GM08714 (cell line): ENCODE results near the gene SUSD1.

Experiments
- H3K4me3 ChIP-seq: fragments of 200-500 bp; sonication (Bioruptor generic); 2 replicates; pipeline ENCODE4 v1.5.1; 2014; ENCODE audit warnings: mild to moderate bottlenecking, low read length, inconsistent platforms
- ZNF274 ChIP-seq: IDR thresholded peaks from 2 replicates; pipeline ENCODE4 v1.6.1; 2012; ENCODE audit warnings: mild to moderate bottlenecking, low read depth, low read length

The SUSD1 gene

DNA sequence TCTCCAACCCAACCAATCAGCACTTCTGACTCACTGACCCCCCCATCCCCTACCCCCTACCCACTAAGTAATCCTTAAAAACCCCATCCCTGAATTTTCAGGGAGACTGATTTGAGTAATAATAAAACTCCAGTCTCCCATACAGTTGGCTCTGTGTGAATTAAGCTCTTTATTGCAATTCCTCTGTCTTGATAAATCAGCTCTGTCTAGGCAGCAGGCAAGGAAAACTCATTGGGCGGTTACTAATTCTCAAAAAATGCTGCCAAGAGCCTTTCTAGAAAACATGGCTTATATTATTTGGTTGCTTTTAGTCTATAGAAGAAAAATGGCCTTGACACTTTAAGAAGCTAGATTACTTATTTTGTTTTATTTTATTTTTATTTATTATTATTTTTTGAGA lies 131.7 kb downstream of the SUSD1 start:
- no peak for TF ChIP-seq ZNF274
- H3K4me3 ChIP-seq: no peak overlapping the region

DNA sequence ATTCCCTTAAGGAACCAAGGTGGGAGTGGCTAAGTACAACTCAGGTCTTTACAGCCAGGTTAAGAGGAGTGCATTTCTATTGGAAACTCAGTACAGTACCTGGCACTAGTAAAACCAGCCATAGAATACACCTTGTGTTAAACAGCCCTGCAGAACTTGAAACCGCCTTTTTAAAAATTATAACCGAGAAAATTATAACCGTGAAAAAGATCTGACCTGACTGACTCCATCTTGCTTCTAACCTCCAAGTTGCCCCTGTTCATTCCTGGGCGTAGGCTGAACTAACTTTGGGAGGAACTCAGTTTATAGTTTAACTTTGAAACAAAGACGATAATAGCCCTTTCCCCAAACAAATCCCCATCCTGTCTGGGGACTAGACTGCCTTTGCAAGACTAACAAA lies 132.3 kb downstream of the SUSD1 start:
- H3K4me3 ChIP-seq: no peak overlapping the region
- no peak for TF ChIP-seq ZNF274

GRCh38 chr9:112042244-112042638 lies 132.9 kb downstream of the SUSD1 start:
- H3K4me3 ChIP-seq: no peak overlapping the region
- no peak for TF ChIP-seq ZNF274

DNA sequence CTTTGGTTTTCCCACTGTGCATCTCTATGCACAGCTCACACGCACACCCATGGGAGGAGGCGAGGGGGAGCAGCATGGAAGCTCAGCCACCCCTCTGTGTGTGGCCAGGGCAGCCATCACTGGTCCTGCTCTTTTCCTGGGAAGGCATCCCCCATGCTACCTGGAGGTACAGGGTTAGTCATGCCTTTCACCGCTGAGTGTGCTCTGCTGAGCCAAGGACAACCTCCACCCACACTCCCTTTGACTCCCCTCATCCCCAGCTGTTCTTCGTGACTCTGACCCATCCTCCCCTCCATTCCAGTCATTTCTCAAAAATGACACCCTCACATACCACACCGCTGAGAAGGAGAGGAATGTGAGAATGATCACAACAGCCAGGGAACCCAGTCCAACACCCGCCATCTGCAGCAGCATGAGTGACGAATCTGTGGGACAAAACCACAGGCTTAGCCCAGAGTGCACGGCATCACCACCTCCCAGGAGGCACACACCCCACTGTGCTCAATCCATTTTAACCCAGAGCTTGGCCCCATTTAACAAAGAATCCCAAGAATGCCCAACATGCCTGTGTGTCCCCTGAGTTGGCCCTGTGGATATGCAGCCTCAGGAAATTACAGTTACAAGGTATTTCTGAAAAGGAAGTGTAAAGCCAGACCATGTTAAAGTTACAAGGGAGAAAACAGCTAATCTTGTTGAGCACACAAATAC lies 133.4 kb downstream of the SUSD1 start:
- TF ChIP-seq ZNF274: no peak
- H3K4me3 ChIP-seq: no peak overlapping the region

DNA sequence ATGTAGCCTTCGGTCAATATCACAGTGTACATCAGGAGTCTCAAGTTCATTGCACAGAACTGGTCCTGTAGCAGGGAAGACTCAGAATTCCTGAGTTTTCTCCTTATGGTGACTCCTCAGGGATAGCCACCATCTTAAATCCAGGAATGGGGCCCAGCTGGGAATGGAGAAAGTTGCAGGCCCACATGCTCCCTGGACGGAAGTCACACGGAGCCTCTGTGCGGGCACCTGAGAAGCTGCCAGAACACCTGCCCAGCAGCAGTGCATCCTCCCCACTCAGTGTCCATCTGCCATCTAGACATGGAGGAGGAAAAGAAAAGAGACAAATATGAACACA lies 133.9 kb downstream of the SUSD1 start:
- TF ChIP-seq ZNF274: no peak
- H3K4me3 ChIP-seq: no peak overlapping the region

DNA sequence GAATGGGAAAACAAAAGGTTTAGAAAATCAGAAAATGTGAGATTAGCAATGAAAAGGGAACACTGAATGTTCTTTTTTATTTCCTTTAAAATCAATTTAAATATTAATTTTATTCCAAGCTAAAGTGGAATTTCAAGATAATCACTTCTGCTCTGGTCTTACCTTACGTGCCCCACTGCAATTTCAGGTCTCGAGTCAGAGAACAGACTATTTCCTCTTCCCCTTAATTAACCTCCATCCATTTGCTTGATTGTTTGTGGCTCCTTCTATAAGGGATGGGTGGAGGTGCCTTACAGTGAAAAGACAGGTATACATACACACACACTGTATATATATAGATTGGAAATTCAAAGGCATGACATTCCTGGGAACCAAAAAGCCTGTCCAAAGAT lies 137.1 kb downstream of the SUSD1 start:
- TF ChIP-seq ZNF274: no peak
- H3K4me3 ChIP-seq: no peak overlapping the region

GRCh38 chr9:112037281-112038016 lies 137.6 kb downstream of the SUSD1 start:
- no peak for TF ChIP-seq ZNF274
- no peak overlapping the region for H3K4me3 ChIP-seq

- no peak overlapping the region for H3K4me3 ChIP-seq
- no peak for TF ChIP-seq ZNF274
Observed at GRCh38 chr9:112035166-112035826, 139.8 kb downstream of the SUSD1 start.

GRCh38 chr9:112034216-112034611 lies 140.9 kb downstream of the SUSD1 start:
- no peak for TF ChIP-seq ZNF274
- H3K4me3 ChIP-seq: no peak overlapping the region

DNA sequence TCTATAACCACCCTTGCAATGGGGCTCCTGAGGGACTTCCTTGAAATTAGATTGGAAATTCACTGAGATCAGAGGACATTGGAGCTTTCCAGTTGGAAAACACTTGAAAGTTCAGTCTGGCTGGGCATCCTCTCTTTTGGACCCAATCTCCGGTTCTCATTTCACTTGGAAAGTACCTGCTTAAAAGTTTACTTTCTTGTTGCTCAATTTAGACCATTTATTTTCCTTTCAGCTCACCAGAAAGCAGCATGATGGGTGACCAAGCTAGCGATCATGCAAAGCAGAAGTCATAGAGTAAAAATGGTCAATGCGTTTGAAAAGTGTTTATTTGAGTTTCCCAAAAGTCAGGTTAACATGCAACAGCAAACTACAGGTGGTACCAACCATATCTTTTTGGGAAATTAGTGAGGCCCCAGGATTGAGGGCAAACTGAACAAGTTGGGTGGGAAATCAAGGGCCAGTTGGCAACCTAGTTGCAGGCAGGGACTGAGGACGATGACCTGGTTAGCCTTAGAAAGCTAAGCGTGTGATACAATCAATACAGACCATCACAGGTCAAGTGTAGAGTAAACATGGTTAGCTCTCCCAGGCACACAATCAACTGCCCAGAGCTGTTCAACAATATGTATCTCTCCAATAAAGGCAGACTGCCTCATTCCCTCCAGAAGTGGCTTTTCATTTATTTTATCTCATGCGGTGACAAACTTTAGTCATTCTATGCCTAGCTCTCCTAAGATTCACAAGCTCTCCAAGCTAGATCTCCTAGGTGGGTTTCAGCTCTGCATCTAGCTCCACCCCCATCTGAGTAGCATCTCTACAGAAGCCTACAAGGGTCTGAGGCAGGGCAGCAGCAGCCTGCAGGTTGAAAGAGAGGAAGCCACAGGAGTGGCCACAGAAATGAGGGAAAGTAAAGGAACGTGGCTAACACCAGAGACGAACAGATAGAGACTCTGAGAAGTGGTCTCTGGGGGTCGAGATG lies 141.6 kb downstream of the SUSD1 start:
- TF ChIP-seq ZNF274: no peak
- H3K4me3 ChIP-seq: peak overlapping the region; percentile 8; the same call in 1 of the 2 replicates

DNA sequence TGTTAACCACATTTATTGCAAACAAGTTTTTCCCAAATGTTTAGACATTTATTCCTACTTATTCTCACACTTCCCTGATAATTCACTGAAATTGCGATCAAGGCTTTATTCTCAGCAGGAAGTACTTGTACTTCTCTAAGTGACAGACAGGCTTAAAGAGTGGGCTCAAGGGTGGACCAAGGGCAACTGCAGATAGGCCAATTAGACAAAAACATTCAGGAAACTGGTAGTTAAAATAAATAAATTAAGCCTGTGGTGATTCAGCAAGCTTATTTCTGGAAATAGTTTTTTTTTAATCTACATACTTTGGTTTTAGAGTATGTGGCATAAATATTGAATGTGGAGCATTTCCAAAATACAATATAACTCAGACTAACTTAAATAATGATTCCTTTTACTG lies 142.4 kb downstream of the SUSD1 start:
- H3K4me3 ChIP-seq: no peak overlapping the region
- no peak for TF ChIP-seq ZNF274

DNA sequence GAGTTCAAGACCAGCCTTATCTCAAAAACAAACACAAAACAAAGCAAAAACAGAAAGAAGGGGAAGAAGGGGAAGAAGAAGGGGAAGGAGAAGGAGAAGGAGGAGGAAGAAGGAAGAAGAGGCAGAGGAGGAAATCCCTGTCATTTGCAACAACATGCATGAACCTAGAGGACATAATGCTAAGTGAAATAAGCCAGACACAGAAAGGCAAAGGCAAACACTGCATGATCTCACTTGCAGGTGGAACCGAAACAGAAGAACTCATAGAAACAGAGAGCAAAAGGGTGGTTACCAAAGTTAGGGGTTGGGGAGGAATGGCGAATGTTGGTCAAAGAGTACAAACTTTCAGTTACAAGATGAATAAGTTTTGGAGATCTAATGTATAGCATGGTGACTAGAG lies 143.1 kb downstream of the SUSD1 start:
- H3K4me3 ChIP-seq: peak overlapping the region; percentile 63; the same call in 1 of the 2 replicates
- no peak for TF ChIP-seq ZNF274

- peak overlapping the region; percentile 63; the same call in 1 of the 2 replicates for H3K4me3 ChIP-seq
- no peak for TF ChIP-seq ZNF274
Observed at GRCh38 chr9:112031400-112031799, 143.7 kb downstream of the SUSD1 start.

DNA sequence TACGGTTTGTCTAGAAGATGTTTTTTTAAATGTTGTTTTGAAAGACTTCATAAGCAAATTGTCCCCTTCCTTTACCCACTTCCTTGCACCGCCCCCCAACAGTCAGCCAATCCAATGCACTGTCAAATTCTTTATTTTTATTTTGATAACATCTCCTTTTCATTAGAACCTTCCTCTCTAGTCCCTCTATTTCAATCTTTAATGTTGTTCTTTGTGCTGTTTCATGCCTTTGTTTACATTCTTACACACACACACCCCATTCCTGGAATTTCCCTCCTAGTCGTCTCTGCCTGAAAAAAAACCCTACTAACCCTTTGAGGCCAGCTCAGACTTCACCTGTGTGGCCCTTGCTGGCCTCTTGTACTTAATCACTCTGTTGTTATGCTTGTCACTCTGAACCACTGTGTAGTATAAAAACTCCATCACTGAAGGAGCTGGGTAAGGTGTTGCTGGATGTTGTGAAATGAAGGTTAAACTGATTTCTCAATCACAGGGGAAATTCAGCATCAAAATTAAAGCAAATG lies 145.1 kb downstream of the SUSD1 start:
- H3K4me3 ChIP-seq: peak overlapping the region; percentile 35; the same call in 1 of the 2 replicates
- TF ChIP-seq ZNF274: no peak
